HG03558 (cell line): ENCODE measurements around the gene FBXO24.
"Not testable (repeated sequence)": the region's sequence is repeated elsewhere in the genome, so short reads cannot be mapped to it uniquely, and the experiment has no call there.

Experiments used
- ATAC-seq: cut with Tn5 transposase; IDR thresholded peaks from one replicate; pipeline ENCODE4 v1.9.1; 2021; ENCODE audit warnings: moderate number of reproducible peaks; ENCODE audit not compliant: unreplicated experiment; ENCODE audit errors: extremely low read depth

Gene FBXO24

GRCh38 chr7:100555701-100556100 lies 30.4 kb upstream of the FBXO24 start:
- no peak for ATAC-seq

DNA sequence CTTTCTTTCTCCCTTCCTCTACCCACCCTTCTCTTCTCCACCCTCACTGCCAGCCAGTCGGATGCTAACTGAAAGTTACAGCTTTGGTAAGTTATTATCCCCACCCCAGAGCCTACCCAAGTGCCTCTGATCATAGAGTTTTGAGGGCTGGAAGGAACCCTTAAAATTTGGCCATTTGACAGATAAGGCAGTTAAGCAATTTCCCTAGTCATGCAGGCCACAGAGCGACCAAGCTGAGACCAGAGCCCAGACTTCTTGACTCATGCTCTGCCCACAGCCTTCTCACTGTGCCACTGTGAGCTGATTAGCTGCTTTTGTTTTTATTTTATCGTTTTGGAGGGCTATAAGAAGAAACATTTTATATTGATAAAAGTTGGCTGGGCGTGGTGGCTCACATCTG lies 29.6 kb upstream of the FBXO24 start:
- ATAC-seq: no peak

DNA sequence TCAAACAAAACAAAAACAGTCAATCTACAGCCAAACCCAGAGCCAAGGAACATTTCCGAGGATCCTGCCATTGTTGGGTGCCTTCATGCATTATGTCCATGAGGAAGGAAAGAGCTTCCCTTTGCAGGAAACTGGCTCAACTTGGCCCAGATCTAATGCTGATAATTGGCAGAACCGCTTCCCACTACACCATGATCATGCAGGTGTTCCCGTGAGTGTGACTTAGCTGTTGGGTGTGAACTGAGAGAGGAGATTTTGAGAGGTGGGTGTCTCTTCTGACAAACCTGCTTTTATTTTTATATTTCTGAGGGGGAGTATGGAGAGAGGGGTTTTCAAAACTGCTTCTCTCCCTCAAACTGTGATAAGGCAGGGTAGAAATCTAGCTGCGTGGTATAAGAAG lies 27.0 kb upstream of the FBXO24 start:
- no peak for ATAC-seq

DNA sequence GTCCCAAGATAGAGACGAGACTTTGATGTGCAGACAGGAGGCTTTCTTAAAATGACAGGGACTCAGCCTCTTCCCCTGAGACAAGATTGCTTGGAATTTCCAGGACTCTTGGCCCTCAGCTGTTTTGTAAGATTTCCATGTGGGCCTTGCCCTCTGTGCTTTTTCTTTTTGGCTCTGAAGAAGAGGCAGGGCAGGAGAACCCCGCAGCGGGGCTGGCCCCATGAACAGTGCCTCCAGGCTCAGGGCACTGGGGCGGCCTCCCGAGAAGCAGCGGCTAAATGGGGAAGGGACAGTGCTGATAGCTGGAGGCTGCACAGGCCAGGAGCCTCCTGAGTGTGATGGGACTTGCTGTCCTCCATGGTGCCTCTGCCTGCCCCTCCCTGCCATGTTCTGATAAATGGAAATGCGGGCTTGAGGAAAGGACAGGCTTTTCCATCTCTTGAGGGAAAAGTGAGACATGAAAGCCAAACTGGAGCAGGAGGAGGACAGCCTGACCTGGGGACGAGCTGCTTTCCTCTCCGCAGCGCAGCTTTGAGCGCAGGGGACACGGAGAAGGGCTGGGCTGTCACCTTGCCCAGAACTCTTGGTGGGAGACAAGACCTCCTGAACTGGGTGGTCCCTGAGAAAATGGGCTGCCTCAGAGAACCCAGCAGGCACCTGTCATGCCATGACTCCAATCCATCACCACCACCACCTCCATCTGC lies 24.5 kb upstream of the FBXO24 start:
- no peak for ATAC-seq

- no peak for ATAC-seq
Measured at GRCh38 chr7:100562195-100563099, 23.7 kb upstream of the FBXO24 start.

- ATAC-seq: no peak
Measured at GRCh38 chr7:100563100-100563564, 23.0 kb upstream of the FBXO24 start.

- ATAC-seq: no peak
Measured at GRCh38 chr7:100563809-100564400, 22.2 kb upstream of the FBXO24 start.

DNA sequence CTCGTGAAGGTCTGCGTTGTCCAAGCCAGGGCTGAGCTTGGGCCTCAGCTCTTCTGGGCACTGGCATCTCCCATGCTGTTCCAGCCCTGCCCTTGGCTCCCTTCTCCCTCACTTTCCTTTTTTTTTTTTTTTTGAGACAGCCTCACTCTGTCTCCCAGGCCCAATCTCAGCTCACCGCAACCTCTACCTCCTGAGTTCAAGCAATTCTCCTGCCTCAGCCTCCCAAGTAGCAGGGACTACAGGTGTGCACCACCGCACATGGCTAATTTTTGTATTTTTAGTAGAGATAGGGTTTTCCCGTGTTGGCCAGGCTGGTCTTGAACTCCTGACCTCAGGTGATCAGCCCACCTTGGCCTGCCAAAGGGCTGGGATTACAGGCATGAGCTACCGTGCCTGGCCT lies 21.7 kb upstream of the FBXO24 start:
- not testable (repeated sequence) for ATAC-seq

- ATAC-seq: no peak
Measured at GRCh38 chr7:100565133-100565571, 21.0 kb upstream of the FBXO24 start.

DNA sequence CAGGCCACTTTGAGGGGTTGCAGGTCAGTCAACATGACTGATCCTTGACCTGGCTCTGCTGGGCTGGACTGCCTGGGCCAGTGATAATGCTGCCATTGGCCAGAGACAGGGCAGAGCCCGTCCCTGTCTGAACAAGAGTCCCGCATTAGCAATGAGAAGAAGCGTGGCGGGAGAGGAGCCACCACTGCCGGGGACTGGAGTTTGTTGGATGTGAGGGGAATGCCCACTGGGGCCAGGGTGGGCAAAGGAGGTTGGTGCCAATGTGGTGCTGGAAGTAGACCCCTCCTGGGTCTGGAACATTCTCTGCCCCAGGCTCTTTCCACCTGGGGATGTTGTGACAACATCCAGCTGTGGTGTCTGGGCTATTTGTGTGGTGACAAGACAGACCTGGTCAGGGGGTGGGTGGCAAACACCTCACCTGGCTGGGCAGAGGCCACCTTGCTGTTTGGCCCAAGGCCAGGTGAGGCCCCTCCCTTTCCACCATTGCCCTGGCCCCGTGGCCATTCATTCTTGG lies 20.1 kb upstream of the FBXO24 start:
- no peak for ATAC-seq

- no peak for ATAC-seq
Measured at GRCh38 chr7:100567031-100567730, 18.9 kb upstream of the FBXO24 start.

DNA sequence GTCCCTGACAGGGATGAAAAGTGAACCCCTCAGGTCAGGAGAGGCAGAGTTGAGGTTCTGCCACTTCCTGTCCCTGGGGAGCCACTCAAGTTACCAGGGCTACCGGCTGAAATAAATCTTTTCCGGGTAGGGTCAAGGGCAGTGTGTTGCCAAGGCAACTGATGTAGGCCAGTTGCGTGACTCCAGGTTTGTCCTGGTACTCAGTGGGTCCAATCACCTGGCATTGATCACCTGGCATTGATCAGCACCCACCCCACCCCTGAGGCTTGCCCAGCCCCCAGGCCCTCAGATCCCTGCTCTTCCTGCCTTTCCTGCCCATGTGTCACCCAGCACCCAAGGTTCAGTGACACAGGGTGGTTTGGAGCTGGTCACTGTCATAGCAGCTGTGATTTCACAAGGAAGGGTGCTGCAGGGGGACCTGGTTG lies 18.4 kb upstream of the FBXO24 start:
- no peak for ATAC-seq

GRCh38 chr7:100568176-100568895 lies 17.8 kb upstream of the FBXO24 start:
- ATAC-seq: no peak

GRCh38 chr7:100568896-100569844 lies 17.0 kb upstream of the FBXO24 start:
- ATAC-seq: no peak

DNA sequence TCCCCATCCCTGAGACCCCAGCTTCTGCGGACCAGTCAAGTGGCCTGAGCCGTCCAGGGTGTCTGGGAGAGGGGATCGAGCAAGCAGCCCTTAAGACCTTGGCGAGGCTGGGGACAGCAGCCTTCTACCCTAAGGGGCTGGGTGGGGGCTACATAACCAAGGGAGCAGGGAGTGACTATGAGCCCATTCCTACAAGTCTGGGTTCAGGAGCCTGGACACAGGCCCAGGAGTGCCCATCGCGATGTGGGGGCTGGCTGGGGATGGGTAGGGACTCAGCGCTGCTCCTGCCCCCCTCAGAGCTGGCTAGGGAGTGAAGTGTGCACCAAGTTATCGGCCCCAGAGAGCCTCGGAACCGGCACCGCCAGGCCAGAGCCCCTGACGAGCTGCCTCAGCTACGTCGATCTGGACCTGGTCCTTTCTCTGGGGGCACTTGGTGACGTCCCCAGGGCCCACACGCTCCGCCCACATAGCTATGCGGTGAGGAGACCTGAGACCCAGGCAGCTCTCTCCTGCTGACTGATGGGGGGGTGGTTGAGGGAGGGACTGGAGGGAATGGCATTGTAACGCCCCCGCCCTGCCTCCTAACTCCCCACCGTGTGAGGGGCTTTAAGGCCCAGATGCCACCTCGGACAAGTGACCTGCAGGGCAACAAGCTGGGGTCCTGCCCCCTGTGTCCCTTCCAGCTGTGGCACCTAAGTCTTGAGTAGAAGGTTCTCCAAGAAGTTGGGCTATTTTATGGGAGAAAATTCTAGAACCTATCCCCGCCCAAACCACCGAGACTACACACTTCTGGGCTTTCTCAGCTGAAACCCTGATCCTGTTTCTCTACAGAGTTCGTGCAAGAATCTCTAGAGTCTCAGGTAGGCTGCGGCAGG lies 14.9 kb upstream of the FBXO24 start:
- no peak for ATAC-seq

DNA sequence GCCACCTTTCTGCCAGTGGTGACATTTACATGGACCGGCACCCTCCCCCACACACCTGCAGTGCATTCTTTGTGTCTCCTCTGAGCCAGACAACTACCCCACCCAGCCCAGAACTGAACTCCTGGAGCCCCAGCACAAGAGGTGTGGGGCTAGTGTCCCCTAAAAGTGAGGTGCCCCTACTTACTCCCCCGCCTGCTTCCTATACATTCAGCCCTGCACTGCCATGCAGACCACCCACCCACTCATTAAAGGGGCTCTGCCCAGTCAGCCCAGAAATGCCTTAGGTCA lies 14.4 kb upstream of the FBXO24 start:
- no peak for ATAC-seq

GRCh38 chr7:100572281-100572948 lies 13.7 kb upstream of the FBXO24 start:
- no peak for ATAC-seq
